GM23248 (cell line): Measurements from ENCODE around the gene RBM19. TPM values are rescaled to one million over a fixed set of nuclear protein-coding genes. Genes with fewer than 3 reads are reported as not detected.

Experiments
- DNase-seq: peaks from one replicate; pipeline ENCODE4 v3.0.0-alpha.2; 2015
- H2AFZ ChIP-seq: fragments of 200-600 bp; sonication (generic); 2 replicates; pipeline ENCODE4 v1.6.1; 2016; ENCODE audit warnings: antibody characterized with exemption
- H3F3A ChIP-seq: fragments of 200-600 bp; sonication (generic); 2 replicates; pipeline ENCODE4 v1.6.1; 2016; ENCODE audit warnings: mild to moderate bottlenecking, antibody characterized with exemption, mixed run types; ENCODE audit not compliant: insufficient read depth
- H3K27ac ChIP-seq: fragments of 200-600 bp; sonication (generic); 2 replicates; pipeline ENCODE4 v1.5.1; 2016; ENCODE audit warnings: mild to moderate bottlenecking
- H3K27me3 ChIP-seq: fragments of 200-600 bp; sonication (generic); replicated peaks from 2 replicates; pipeline ENCODE4 v1.6.1; 2016; ENCODE audit warnings: mild to moderate bottlenecking; ENCODE audit not compliant: insufficient read depth
- H3K36me3 ChIP-seq: fragments of 200-600 bp; sonication (generic); 2 replicates; pipeline ENCODE4 v1.6.1; 2016; ENCODE audit warnings: low read depth, mild to moderate bottlenecking
- H3K4me1 ChIP-seq: fragments of 200-600 bp; sonication (generic); 2 replicates; pipeline ENCODE4 v1.6.1; 2016; ENCODE audit warnings: mild to moderate bottlenecking; ENCODE audit not compliant: insufficient read depth
- H3K4me2 ChIP-seq: fragments of 200-600 bp; sonication (generic); one replicate; pipeline ENCODE4 v1.6.1; 2016; ENCODE audit warnings: mild to moderate bottlenecking; ENCODE audit not compliant: unreplicated experiment
- H3K4me3 ChIP-seq: fragments of 200-600 bp; sonication (generic); 2 replicates; pipeline ENCODE4 v1.5.1; 2016; ENCODE audit warnings: mild to moderate bottlenecking
- H3K79me2 ChIP-seq: fragments of 200-600 bp; sonication (generic); 2 replicates; pipeline ENCODE4 v1.6.1; 2016; ENCODE audit warnings: mild to moderate bottlenecking; ENCODE audit not compliant: insufficient read depth
- H3K9ac ChIP-seq: fragments of 200-600 bp; sonication (generic); 2 replicates; pipeline ENCODE4 v1.6.1; 2016; ENCODE audit warnings: mild to moderate bottlenecking
- H3K9me2 ChIP-seq: fragments of 200-600 bp; sonication (generic); 2 replicates; pipeline ENCODE4 v1.6.1; 2016; ENCODE audit warnings: mixed run types, mild to moderate bottlenecking, moderate library complexity; ENCODE audit not compliant: insufficient read depth
- H3K9me3 ChIP-seq: fragments of 200-600 bp; sonication (generic); one replicate; pipeline ENCODE4 v1.6.1; 2017; ENCODE audit warnings: low read depth
- H4K20me1 ChIP-seq: fragments of 200-600 bp; sonication (generic); 2 replicates; pipeline ENCODE4 v1.6.0; 2016; ENCODE audit not compliant: insufficient read depth
- EZH2 ChIP-seq: fragments of 200-600 bp; sonication (generic); IDR thresholded peaks from 2 replicates; pipeline ENCODE4 v1.6.1; 2018; ENCODE audit warnings: antibody characterized with exemption, mild to moderate bottlenecking; ENCODE audit not compliant: insufficient read depth, poor library complexity, severe bottlenecking
- EZH2phosphoT487 ChIP-seq: fragments of 200-600 bp; sonication (generic); IDR thresholded peaks from 2 replicates; pipeline ENCODE4 v1.6.1; 2018; ENCODE audit warnings: antibody characterized with exemption, moderate library complexity, mild to moderate bottlenecking, low read depth; ENCODE audit not compliant: insufficient read depth
- WGBS, 2 experiments: methylation state at CpG; one replicate each; pipeline ENCODE4 v1.1.6; 2015 to 2017; ENCODE audit warnings: low lambda C conversion rate in 2 of 2, low coverage in 1 of 2; ENCODE audit errors: missing lambda C conversion rate in 2 of 2; 5-methylcytosine and 5-hydroxymethylcytosine counted together
- in situ Hi-C: fragments of 300-500 bp; cut with MboI; formaldehyde crosslinking; loops from 2 replicates; pipeline ENCODE4 v1.15.0; 2020
- polyA plus RNA-seq: library from polyadenylated mRNA; unstranded; fragments of >200 nt; fragmentation: Nextera tagmentation; extraction: Ambion mirVana; gene quantifications from 2 replicates; pipeline ENCODE4 v1.2.1, GENCODE V29; 2016
- total RNA-seq: library from RNA; depleted of rRNA; stranded (reverse); fragments of >200 nt; shearing (Covaris generic); gene quantifications from 2 replicates; pipeline ENCODE4 v1.2.3, GENCODE V29; 2014

The RBM19 gene
- total and polyA plus RNA-seq, 2 experiments from 2014 or later: 14.8 to 17.1 TPM

GRCh38 chr12:113897406-113897805, 68.7 kb downstream of the RBM19 start:
- no peak overlapping the region for H3K9ac ChIP-seq
- 0 out of 2 replicates have a peak, but pooled peaks cover 1% of the 10 kb centered on the region for H3F3A ChIP-seq
- DNase-seq: no peak
- H3K4me1 ChIP-seq: no peaks in the 10 kb centered on the region
- no peaks in the 10 kb centered on the region for H4K20me1 ChIP-seq
- H3K27me3 ChIP-seq: no peaks in the 10 kb centered on the region
- 83 to 85% methylated on average over 7 of the region's 7 CpGs for WGBS, 2 experiments
- no peaks in the 10 kb centered on the region for H3K9me3 ChIP-seq
- in situ Hi-C loops: no loop called here
- no peak overlapping the region for H3K27ac ChIP-seq
- H3K9me2 ChIP-seq: no peaks in the 10 kb centered on the region
- H2AFZ ChIP-seq: no peak overlapping the region
- H3K4me3 ChIP-seq: no peak overlapping the region
- no peak for TF ChIP-seq EZH2phosphoT487
- TF ChIP-seq EZH2: no peak
- no peak overlapping the region for H3K4me2 ChIP-seq
- H3K79me2 ChIP-seq: no peaks in the 10 kb centered on the region
- no peaks in the 10 kb centered on the region for H3K36me3 ChIP-seq

DNA sequence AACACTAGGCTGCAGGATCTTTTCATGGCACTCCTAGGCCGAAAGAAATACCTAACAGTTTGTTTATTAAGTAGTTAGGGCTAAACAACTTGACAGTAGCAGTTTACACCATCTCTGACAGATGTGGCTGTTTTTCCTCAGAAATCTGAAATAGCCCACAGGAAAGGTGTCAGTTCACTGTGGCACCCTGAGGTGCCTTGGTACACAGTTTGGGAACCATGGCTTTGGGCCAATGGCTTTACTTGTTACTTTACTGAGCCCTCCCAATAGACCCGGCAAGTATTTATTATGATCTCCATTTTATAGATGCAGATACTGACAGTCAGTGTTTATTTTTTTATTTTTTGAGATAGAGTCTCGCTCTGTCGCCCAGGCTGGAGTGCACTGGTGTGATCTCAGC, 69.3 kb downstream of the RBM19 start:
- H3K9ac ChIP-seq: no peak overlapping the region
- no peaks in the 10 kb centered on the region for H3F3A ChIP-seq
- H3K4me2 ChIP-seq: no peak overlapping the region
- no peak overlapping the region for H2AFZ ChIP-seq
- 97 to 99% methylated on average over 4 of the region's 4 CpGs for WGBS, 2 experiments
- no peaks in the 10 kb centered on the region for H3K4me1 ChIP-seq
- H3K27me3 ChIP-seq: no peaks in the 10 kb centered on the region
- DNase-seq: no peak
- H3K36me3 ChIP-seq: no peaks in the 10 kb centered on the region
- no peak overlapping the region for H3K27ac ChIP-seq
- H4K20me1 ChIP-seq: no peaks in the 10 kb centered on the region
- no peaks in the 10 kb centered on the region for H3K79me2 ChIP-seq
- no peaks in the 10 kb centered on the region for H3K9me3 ChIP-seq
- no peak for TF ChIP-seq EZH2phosphoT487
- TF ChIP-seq EZH2: no peak
- H3K9me2 ChIP-seq: no peaks in the 10 kb centered on the region
- no peak overlapping the region for H3K4me3 ChIP-seq
- in situ Hi-C loops: no loop called here

GRCh38 chr12:113896194-113896593, 69.9 kb downstream of the RBM19 start:
- no peaks in the 10 kb centered on the region for H3K9me3 ChIP-seq
- no peak overlapping the region for H2AFZ ChIP-seq
- DNase-seq: no peak
- no peaks in the 10 kb centered on the region for H3K4me1 ChIP-seq
- no peak overlapping the region for H3K27ac ChIP-seq
- no peak overlapping the region for H3K9ac ChIP-seq
- no peaks in the 10 kb centered on the region for H3F3A ChIP-seq
- 95% methylated on average over 7 of the region's 7 CpGs for WGBS, 2 experiments
- H3K4me3 ChIP-seq: no peak overlapping the region
- no peaks in the 10 kb centered on the region for H3K9me2 ChIP-seq
- H3K4me2 ChIP-seq: no peak overlapping the region
- no peaks in the 10 kb centered on the region for H3K27me3 ChIP-seq
- H3K79me2 ChIP-seq: no peaks in the 10 kb centered on the region
- no peaks in the 10 kb centered on the region for H4K20me1 ChIP-seq
- H3K36me3 ChIP-seq: no peaks in the 10 kb centered on the region
- TF ChIP-seq EZH2: no peak
- no peak for TF ChIP-seq EZH2phosphoT487
- in situ Hi-C loops: no loop called here

DNA sequence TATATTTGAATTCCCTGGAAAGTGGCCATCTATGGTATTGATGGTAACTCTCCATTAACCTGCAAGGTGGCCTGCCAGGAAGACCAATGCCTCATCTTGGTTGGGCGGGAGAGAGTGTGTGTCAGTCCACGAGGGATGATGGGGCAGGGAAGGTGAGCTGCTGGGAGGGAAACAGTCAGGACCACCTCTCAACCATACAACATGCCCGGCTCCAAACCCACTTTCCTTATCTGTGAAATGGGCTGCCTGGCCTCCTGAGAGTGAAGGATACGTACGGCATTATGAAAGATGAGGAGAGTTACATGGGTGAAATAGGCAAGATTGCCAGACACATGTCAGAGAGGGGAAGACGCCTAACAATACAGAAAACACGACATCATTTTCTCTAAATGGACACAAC, 70.9 kb downstream of the RBM19 start:
- no peaks in the 10 kb centered on the region for H3K27me3 ChIP-seq
- no peaks in the 10 kb centered on the region for H3K9me3 ChIP-seq
- H3K4me3 ChIP-seq: no peak overlapping the region
- no peaks in the 10 kb centered on the region for H3K79me2 ChIP-seq
- H3K9ac ChIP-seq: no peak overlapping the region
- no peaks in the 10 kb centered on the region for H3F3A ChIP-seq
- in situ Hi-C loops: no loop called here
- no peak overlapping the region for H3K27ac ChIP-seq
- no peak for DNase-seq
- H4K20me1 ChIP-seq: no peaks in the 10 kb centered on the region
- no peak overlapping the region for H2AFZ ChIP-seq
- TF ChIP-seq EZH2phosphoT487: no peak
- TF ChIP-seq EZH2: no peak
- no peaks in the 10 kb centered on the region for H3K36me3 ChIP-seq
- H3K4me2 ChIP-seq: no peak overlapping the region
- 98 to 99% methylated on average over 7 of the region's 7 CpGs for WGBS, 2 experiments
- H3K4me1 ChIP-seq: no peaks in the 10 kb centered on the region
- no peaks in the 10 kb centered on the region for H3K9me2 ChIP-seq

- Histone ChIP-seq H3K36me3 (no peaks in the 10 kb centered on the region), H3K4me3 (no peak overlapping the region), H3K9me2 (no peaks in the 10 kb centered on the region), H3K9ac (no peak overlapping the region), H3F3A (no peaks in the 10 kb centered on the region), H3K4me1 (no peaks in the 10 kb centered on the region), H3K9me3 (no peaks in the 10 kb centered on the region), H3K79me2 (no peaks in the 10 kb centered on the region), H3K4me2 (no peak overlapping the region), H2AFZ (no peak overlapping the region), H3K27me3 (no peaks in the 10 kb centered on the region), H3K27ac (no peak overlapping the region), H4K20me1 (no peaks in the 10 kb centered on the region)
- TF ChIP-seq EZH2: no peak
- TF ChIP-seq EZH2phosphoT487: no peak
- WGBS, 2 experiments: 92 to 93% methylated on average over 5 of the region's 5 CpGs
- in situ Hi-C loops: no loop called here
- no peak for DNase-seq
Measured at GRCh38 chr12:113894697-113895096, 71.4 kb downstream of the RBM19 start.
